WI38 (cell line): ENCODE data around the gene VIPR2.

Source experiments
- H3K4me3 ChIP-seq: 2 replicates; pipeline ENCODE4 v1.5.1; 2011; ENCODE audit warnings: low read depth, mild to moderate bottlenecking, control low read depth, low read length
- TF ChIP-seq, protein P1 (sequence below): IDR thresholded peaks from 2 replicates; pipeline ENCODE4 v1.5.1; 2012; ENCODE audit warnings: low read depth, mild to moderate bottlenecking, control low read depth, low read length

Gene VIPR2

DNA sequence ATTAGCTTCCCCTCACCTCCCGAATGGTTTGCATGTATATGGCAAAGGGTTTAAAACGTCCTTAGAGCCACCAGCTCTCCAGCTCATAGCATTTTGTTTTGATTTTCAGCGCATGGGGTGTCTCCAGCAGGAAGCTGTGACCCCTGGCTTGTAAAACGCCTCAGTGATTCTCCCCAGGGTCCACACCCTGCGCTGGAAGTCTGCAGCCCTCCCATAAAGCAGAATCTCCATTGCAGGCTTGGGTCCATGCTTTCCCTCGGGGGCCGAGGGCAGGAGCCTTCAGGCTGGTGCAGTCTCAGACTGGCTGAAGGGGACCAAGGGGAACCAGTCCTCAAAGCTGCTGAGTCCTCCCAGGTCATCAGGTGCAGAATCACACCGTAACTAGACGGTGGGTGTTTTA, 109.7 kb downstream of the VIPR2 start:
- TF ChIP-seq, protein P1, sequence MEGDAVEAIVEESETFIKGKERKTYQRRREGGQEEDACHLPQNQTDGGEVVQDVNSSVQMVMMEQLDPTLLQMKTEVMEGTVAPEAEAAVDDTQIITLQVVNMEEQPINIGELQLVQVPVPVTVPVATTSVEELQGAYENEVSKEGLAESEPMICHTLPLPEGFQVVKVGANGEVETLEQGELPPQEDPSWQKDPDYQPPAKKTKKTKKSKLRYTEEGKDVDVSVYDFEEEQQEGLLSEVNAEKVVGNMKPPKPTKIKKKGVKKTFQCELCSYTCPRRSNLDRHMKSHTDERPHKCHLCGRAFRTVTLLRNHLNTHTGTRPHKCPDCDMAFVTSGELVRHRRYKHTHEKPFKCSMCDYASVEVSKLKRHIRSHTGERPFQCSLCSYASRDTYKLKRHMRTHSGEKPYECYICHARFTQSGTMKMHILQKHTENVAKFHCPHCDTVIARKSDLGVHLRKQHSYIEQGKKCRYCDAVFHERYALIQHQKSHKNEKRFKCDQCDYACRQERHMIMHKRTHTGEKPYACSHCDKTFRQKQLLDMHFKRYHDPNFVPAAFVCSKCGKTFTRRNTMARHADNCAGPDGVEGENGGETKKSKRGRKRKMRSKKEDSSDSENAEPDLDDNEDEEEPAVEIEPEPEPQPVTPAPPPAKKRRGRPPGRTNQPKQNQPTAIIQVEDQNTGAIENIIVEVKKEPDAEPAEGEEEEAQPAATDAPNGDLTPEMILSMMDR = no peak
- no peak overlapping the region for H3K4me3 ChIP-seq

DNA sequence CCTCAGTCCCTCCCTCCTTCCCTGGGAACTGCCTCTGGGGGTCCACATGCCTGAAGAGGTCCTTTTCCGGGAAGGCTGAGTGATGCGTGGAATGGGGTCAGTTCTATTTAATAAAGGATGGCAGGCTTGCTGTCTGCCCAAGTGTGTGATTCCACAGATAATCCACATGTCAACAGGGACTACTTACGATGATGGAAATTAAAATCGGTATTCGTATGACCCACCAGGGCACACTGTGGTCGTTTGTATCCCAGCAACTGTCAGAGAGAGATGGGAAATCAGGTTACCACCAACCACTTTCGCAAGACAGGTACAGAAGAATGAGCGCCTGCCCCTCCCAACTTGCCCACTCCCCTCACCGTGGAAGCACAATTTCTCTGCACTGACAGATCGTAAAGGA, 110.3 kb downstream of the VIPR2 start:
- TF ChIP-seq, protein P1 = no peak

DNA sequence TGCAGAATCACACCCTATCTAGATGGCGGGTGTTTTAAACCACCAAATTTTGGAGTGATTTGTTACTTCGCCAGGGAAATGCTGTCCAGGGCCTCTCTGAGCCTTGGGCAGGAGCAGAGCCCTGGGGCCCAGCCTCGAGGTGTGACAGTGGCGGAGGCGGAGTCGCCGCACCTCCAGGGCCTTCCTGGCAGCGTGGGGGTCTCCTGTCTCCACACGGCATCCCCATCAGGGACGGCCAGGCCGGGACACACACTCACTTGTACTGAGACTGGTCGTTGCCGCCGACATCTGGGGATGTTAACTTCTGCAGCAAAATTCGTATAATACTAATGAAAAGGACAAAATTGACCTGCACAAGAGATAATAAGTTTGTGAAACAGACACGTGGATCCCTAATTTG, 110.7 kb downstream of the VIPR2 start:
- H3K4me3 ChIP-seq = no peak overlapping the region
- TF ChIP-seq, protein P1 = no peak

More for the DNA sequence above, 110.3 kb downstream of the VIPR2 start:
- no peak overlapping the region for H3K4me3 ChIP-seq

DNA sequence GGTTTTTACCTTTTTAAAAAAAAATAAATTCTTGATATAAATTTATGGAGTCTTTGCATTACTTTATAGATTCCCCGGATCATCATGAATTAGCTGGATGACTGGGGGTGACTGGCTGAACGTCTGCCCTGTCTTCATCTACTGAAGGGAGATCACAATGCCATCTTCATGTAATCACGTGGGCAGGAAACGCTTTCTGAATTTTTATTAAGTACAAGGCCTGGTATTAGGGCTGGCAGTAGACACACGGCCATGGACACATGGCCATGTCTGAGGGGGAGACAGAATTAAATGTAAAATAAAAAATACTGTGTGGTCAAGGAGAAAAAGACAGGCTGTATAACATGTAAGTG, 111.2 kb downstream of the VIPR2 start:
- no peak overlapping the region for H3K4me3 ChIP-seq
- TF ChIP-seq, protein P1 = no peak

DNA sequence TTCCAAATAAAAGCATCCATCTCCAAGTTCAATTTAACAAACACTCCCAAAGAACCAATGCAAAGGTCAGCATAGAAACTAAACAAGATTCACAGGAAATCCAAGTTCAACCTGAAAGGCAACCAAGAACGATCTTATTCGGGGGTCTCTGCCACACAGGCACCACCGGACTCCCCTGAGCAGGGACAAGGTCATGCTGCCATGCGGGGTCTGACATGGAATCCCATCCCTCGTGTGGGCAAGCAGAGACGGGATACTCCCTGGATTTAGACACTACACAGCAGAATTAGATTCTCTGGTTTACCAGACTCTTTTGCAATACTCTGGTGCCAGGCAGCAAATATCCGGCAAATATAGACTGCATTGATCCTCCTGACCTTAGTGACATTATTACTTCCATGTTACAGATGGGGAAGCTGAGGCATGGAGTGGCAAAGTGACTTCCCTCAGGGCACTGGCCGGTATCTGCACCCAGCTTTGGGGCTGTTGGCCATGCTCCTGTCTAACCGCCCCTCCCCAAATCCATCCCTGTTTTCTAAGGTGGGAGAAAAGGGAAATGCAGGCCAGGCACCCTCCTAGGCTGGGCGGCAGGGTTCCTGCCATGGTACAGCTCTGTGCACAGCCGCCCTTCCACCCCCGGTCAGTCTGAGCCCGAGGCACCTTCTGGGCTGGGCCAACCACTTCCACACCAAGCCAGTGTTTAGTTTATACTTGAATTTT, 111.8 kb downstream of the VIPR2 start:
- TF ChIP-seq, protein P1 = no peak

DNA sequence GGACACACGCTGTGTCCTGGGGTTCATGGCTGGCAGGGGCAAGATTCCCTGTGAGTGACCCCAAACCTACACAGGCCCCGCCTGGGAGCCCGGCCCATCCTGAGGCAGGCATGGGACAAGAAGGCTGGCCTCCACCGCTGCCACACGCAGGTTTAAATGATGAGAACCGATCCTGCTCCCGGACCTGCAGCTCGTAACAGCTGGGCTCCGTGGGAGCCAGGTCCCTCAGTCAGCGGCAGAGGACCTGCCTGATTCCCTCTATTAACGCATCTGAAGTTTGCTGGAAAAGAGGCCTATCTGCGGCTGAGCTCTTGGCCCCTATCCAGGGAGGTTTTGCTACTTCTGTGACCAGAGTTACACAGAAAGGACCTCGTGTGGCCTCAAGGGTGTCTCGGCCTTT, 112.3 kb downstream of the VIPR2 start:
- no peak overlapping the region for H3K4me3 ChIP-seq
- TF ChIP-seq, protein P1 = no peak

More for the DNA sequence above, 111.8 kb downstream of the VIPR2 start:
- H3K4me3 ChIP-seq = no peak overlapping the region

DNA sequence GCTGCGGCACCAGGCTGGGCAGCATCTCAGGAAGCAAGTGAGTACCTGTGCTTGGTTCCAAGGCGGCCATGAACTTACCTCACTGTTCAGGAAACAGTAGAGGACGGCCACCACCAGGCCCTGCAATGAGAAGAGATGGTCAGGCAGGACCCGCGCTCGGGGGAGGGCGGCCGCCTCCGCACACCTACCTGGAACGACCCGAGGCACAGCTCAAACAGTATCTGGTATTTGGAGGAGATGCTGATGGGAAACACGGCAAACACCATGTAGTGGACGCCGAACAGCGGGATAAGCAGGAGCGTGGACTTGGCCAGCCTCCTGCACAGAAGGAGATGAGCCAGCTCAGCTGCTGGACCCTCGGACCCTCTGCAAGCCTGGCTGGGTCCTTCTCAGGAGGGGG, 112.9 kb downstream of the VIPR2 start:
- TF ChIP-seq, protein P1 = no peak
- no peak overlapping the region for H3K4me3 ChIP-seq
